Measurements from ENCODE around the gene CATSPER3.
"Not testable (repeated sequence)": the region's sequence is repeated elsewhere in the genome, so short reads cannot be mapped to it uniquely, and the experiment has no call there.

- TF ChIP-seq EZH2 (IDR thresholded peaks at IDR 0.05; ENCODE audit: insufficient read depth, low read length) = not testable (repeated sequence)
- TF ChIP-seq, protein P1, sequence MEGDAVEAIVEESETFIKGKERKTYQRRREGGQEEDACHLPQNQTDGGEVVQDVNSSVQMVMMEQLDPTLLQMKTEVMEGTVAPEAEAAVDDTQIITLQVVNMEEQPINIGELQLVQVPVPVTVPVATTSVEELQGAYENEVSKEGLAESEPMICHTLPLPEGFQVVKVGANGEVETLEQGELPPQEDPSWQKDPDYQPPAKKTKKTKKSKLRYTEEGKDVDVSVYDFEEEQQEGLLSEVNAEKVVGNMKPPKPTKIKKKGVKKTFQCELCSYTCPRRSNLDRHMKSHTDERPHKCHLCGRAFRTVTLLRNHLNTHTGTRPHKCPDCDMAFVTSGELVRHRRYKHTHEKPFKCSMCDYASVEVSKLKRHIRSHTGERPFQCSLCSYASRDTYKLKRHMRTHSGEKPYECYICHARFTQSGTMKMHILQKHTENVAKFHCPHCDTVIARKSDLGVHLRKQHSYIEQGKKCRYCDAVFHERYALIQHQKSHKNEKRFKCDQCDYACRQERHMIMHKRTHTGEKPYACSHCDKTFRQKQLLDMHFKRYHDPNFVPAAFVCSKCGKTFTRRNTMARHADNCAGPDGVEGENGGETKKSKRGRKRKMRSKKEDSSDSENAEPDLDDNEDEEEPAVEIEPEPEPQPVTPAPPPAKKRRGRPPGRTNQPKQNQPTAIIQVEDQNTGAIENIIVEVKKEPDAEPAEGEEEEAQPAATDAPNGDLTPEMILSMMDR (IDR thresholded peaks at IDR 0.05; ENCODE audit: insufficient read depth, low read depth, low read length) = not testable (repeated sequence)
These were observed 30.4 kb downstream of the CATSPER3 start for GRCh38 chr5:134998068-134998467.

All from astrocyte (in vitro differentiated cells and primary cell).